ENCODE measurements around the gene MS4A15.
"Not testable (repeated sequence)": the region's sequence is repeated elsewhere in the genome, so short reads cannot be mapped to it uniquely, and the experiment has no call there.

Gene MS4A15

GRCh38 chr11:60756307-60757032, at the start of gene MS4A15:
MS4A15 (plus strand) TSS chr11:60756867; CDS start chr11:60763734, 6,867 bp downstream.
- DNase-seq (ENCODE audit: low read depth in 2 of 2), result no peak

- no peak for DNase-seq (ENCODE audit: low read depth in 2 of 2)
Measured at GRCh38 chr11:60706931-60707330, 49.7 kb upstream of the MS4A15 start.

- no peak for DNase-seq (ENCODE audit: low read depth in 2 of 2)
Measured at GRCh38 chr11:60710482-60710881, 46.2 kb upstream of the MS4A15 start.

GRCh38 chr11:60711276-60711675, 45.4 kb upstream of the MS4A15 start:
- DNase-seq (ENCODE audit: low read depth in 2 of 2), result no peak

GRCh38 chr11:60713423-60713822, 43.2 kb upstream of the MS4A15 start:
- DNase-seq (ENCODE audit: low read depth in 2 of 2), result not testable (repeated sequence)

- DNase-seq (ENCODE audit: low read depth in 2 of 2), result no peak
Measured at GRCh38 chr11:60717956-60718355, 38.7 kb upstream of the MS4A15 start.

GRCh38 chr11:60718524-60719316, 37.9 kb upstream of the MS4A15 start:
- no peak for DNase-seq (ENCODE audit: low read depth in 2 of 2)

GRCh38 chr11:60719391-60719790, 37.3 kb upstream of the MS4A15 start:
- no peak for DNase-seq (ENCODE audit: low read depth in 2 of 2)

GRCh38 chr11:60720460-60720859, 36.2 kb upstream of the MS4A15 start:
- no peak for DNase-seq (ENCODE audit: low read depth in 2 of 2)

GRCh38 chr11:60724420-60724819, 32.2 kb upstream of the MS4A15 start, which contains the start of gene MS4A18:
MS4A18 (plus strand) TSS chr11:60724720.
- no peak for DNase-seq (ENCODE audit: low read depth in 2 of 2)

GRCh38 chr11:60725592-60725991, 31.1 kb upstream of the MS4A15 start:
- DNase-seq (ENCODE audit: low read depth in 2 of 2), result no peak

GRCh38 chr11:60731586-60731985, 25.1 kb upstream of the MS4A15 start:
- DNase-seq (ENCODE audit: low read depth in 2 of 2), result no peak

- no peak for DNase-seq (ENCODE audit: low read depth in 2 of 2)
Measured at GRCh38 chr11:60734279-60734678, 22.4 kb upstream of the MS4A15 start.

- DNase-seq (ENCODE audit: low read depth in 2 of 2), result no peak
Measured at GRCh38 chr11:60739114-60739513, 17.6 kb upstream of the MS4A15 start.

GRCh38 chr11:60740573-60740972, 16.1 kb upstream of the MS4A15 start:
- no peak for DNase-seq (ENCODE audit: low read depth in 2 of 2)

GRCh38 chr11:60741421-60741820, 15.2 kb upstream of the MS4A15 start:
- DNase-seq (ENCODE audit: low read depth in 2 of 2), result no peak

GRCh38 chr11:60743058-60743457, 13.6 kb upstream of the MS4A15 start:
- no peak for DNase-seq (ENCODE audit: low read depth in 2 of 2)

- DNase-seq (ENCODE audit: low read depth in 2 of 2), result no peak
Measured at GRCh38 chr11:60744114-60744513, 12.6 kb upstream of the MS4A15 start.

GRCh38 chr11:60747359-60747873, 9.3 kb upstream of the MS4A15 start:
- DNase-seq (ENCODE audit: low read depth in 2 of 2), result no peak

GRCh38 chr11:60748225-60748624, 8.4 kb upstream of the MS4A15 start:
- no peak for DNase-seq (ENCODE audit: low read depth in 2 of 2)

- no peak for DNase-seq (ENCODE audit: low read depth in 2 of 2)
Measured at GRCh38 chr11:60748821-60749220, 7.8 kb upstream of the MS4A15 start.

- no peak for DNase-seq (ENCODE audit: low read depth in 2 of 2)
Measured at GRCh38 chr11:60750911-60751310, 5.8 kb upstream of the MS4A15 start.

GRCh38 chr11:60753309-60753708, 3.4 kb upstream of the MS4A15 start:
- no peak for DNase-seq (ENCODE audit: low read depth in 2 of 2)
